SK-N-SH (cell line): ENCODE data around the gene AK2. TPM values are rescaled to one million over a fixed set of nuclear protein-coding genes. Genes with fewer than 3 reads are reported as not detected.

Source experiments
- CTCF ChIA-PET: fragments of 300-600, 350-600 bp; formaldehyde crosslinking; extraction: SDS; loops from one replicate; lab custom pipeline; 2021; lab: Yijun Ruan, JAX
- POLR2A ChIA-PET: fragments of 350-600 bp; sonication (Branson Sonifier 250); formaldehyde crosslinking; extraction: SDS; loops from one replicate; lab custom pipeline; 2020; ENCODE audit warnings: antibody characterized with exemption, inconsistent platforms; lab: Yijun Ruan, JAX
- DNase-seq: peaks from one replicate; pipeline ENCODE4 v3.0.0; 2012
- H2AFZ ChIP-seq: fragments of 200-600 bp; sonication (generic); 2 replicates; pipeline ENCODE4 v1.8.1; 2016; ENCODE audit warnings: antibody characterized with exemption, mild to moderate bottlenecking, low read depth
- H3F3A ChIP-seq: fragments of 200-600 bp; sonication (generic); replicated peaks from 2 replicates; pipeline ENCODE3; 2016; ENCODE audit warnings: antibody characterized with exemption, mild to moderate bottlenecking; ENCODE audit not compliant: insufficient read depth
- H3K27ac ChIP-seq, 2 experiments: fragments of 200-500 bp in 1 of 2; fragments of 200-600 bp in 1 of 2; sonication (Bioruptor generic) in 1 of 2; sonication (generic), shearing (Covaris generic) in 1 of 2; 2 replicates each; pipeline versions ENCODE4 v1.5.1 to v1.6.1; 2014 to 2016; ENCODE audit warnings: low read depth in 2 of 2, inconsistent platforms in 1 of 2, low read length in 1 of 2, mild to moderate bottlenecking in 1 of 2, mixed read lengths in 1 of 2
- H3K27me3 ChIP-seq: fragments of 200-600 bp; sonication (generic), shearing (Covaris generic); 2 replicates; pipeline ENCODE4 v1.6.1; 2016; ENCODE audit warnings: mixed run types; ENCODE audit not compliant: insufficient read depth
- H3K36me3 ChIP-seq, 2 experiments: fragments of 200-500 bp in 1 of 2; fragments of 200-600 bp in 1 of 2; sonication (Bioruptor generic) in 1 of 2; sonication (generic) in 1 of 2; replicated peaks in 1 of 2; 2 replicates each; pipeline versions ENCODE3 to v1.5.1; 2014 to 2016; ENCODE audit warnings: low read length in 1 of 2, mild to moderate bottlenecking in 1 of 2; ENCODE audit not compliant: insufficient read depth in 2 of 2, control insufficient read depth in 1 of 2
- H3K4me1 ChIP-seq, 2 experiments: fragments of 200-500 bp in 1 of 2; fragments of 200-600 bp in 1 of 2; sonication (Bioruptor generic) in 1 of 2; sonication (generic), shearing (Covaris generic) in 1 of 2; 2 replicates each; pipeline versions ENCODE4 v1.5.1 to v1.6.1; 2014 to 2016; ENCODE audit warnings: low read depth in 1 of 2, low read length in 1 of 2, mixed run types in 1 of 2; ENCODE audit not compliant: insufficient read depth in 2 of 2, control insufficient read depth in 1 of 2
- H3K4me2 ChIP-seq: fragments of 200-600 bp; sonication (generic), shearing (Covaris generic); 2 replicates; pipeline ENCODE4 v1.6.1; 2017; ENCODE audit warnings: mixed run types
- H3K4me3 ChIP-seq, 2 experiments: fragments of 200-500 bp in 1 of 2; fragments of 200-600 bp in 1 of 2; sonication (Bioruptor generic) in 1 of 2; sonication (generic), shearing (Covaris generic) in 1 of 2; 2 replicates each; pipeline versions ENCODE4 v1.5.1 to v1.8.1; 2014 to 2016; ENCODE audit warnings: low read depth in 2 of 2, inconsistent platforms in 1 of 2, low read length in 1 of 2, mild to moderate bottlenecking in 1 of 2, mixed read lengths in 1 of 2, moderate library complexity in 1 of 2
- H3K79me2 ChIP-seq: fragments of 200-600 bp; sonication (generic); 2 replicates; pipeline ENCODE4 v1.8.1; 2017; ENCODE audit warnings: mild to moderate bottlenecking; ENCODE audit not compliant: insufficient read depth
- H3K9ac ChIP-seq: fragments of 200-600 bp; sonication (generic); 2 replicates; pipeline ENCODE4 v1.6.1; 2017; ENCODE audit warnings: mixed run types
- H3K9me2 ChIP-seq: fragments of 200-600 bp; sonication (generic); 2 replicates; pipeline ENCODE4 v1.6.1; 2017; ENCODE audit warnings: mixed run types
- H3K9me3 ChIP-seq: fragments of 200-600 bp; sonication (generic); 2 replicates; pipeline ENCODE4 v1.6.1; 2017; ENCODE audit warnings: mixed run types, mild to moderate bottlenecking, moderate library complexity
- H4K20me1 ChIP-seq: fragments of 200-600 bp; sonication (generic); 2 replicates; pipeline ENCODE4 v1.6.1; 2017; ENCODE audit warnings: mild to moderate bottlenecking, mixed run types; ENCODE audit not compliant: insufficient read depth
- GATA2 ChIP-seq: sonication (generic); formaldehyde crosslinking; IDR thresholded peaks from 2 replicates; pipeline ENCODE4 v1.5.0; 2020; ENCODE audit warnings: mild to moderate bottlenecking, missing genetic modification reagents
- NFIC ChIP-seq: IDR thresholded peaks from 2 replicates; pipeline ENCODE4 v1.4.0; 2012; ENCODE audit warnings: borderline replicate concordance
- REST ChIP-seq: IDR thresholded peaks from 2 replicates; pipeline ENCODE4 v1.6.1; 2012; ENCODE audit warnings: mild to moderate bottlenecking, low read depth, low read length, moderate library complexity
- TAF1 ChIP-seq: IDR thresholded peaks from 2 replicates; pipeline ENCODE4 v1.6.1; 2012; ENCODE audit warnings: low read depth, mild to moderate bottlenecking, low read length, moderate library complexity, borderline replicate concordance
- USF2 ChIP-seq: fragments of 150-350 bp; IDR thresholded peaks from 2 replicates; pipeline ENCODE4 v1.6.1; 2017; ENCODE audit warnings: antibody characterized with exemption, low read length, low read depth, borderline replicate concordance
- WGBS: methylation state at CpG from one replicate; pipeline ENCODE4 v1.1.6; 2017; ENCODE audit warnings: low lambda C conversion rate; 5-methylcytosine and 5-hydroxymethylcytosine counted together
- polyA plus RNA-seq, 3 experiments: library from polyadenylated mRNA; depleted of rRNA; stranded (reverse); fragments of >200 nt; gene quantifications; 2 replicates each; pipeline ENCODE4 v1.2.3, GENCODE V29; 2012

The AK2 gene
- polyA plus RNA-seq, 1 of the 3 experiments (the other 2 are of a cell fraction), result 191 TPM

GRCh38 chr1:33012165-33012564 is 24.5 kb downstream of the AK2 start:
- POLR2A ChIA-PET, result no interaction called here
- CTCF ChIA-PET, result interaction anchor here (0.7 to 8.2 kb wide), 4 partner anchors 43 to 138 kb away, joined by 3 to 95 read pairs (median 3); no protein-coding TSS in a partner anchor

More at GRCh38 chr1:33012165-33012564, 24.5 kb downstream of the AK2 start:
- no peaks in the 10 kb centered on the region for H3K27me3 ChIP-seq
- H3K4me2 ChIP-seq, result no peak overlapping the region
- H3F3A ChIP-seq, result peaks cover 8% of the 10 kb centered on the region
- DNase-seq, result no peak
- no peaks in the 10 kb centered on the region for H3K9me3 ChIP-seq
- H3K79me2 ChIP-seq, result no peaks in the 10 kb centered on the region
- H3K4me1 ChIP-seq, result peaks cover 4 to 39% of the 10 kb centered on the region in 2 experiments; a peak in 3 of 4 replicates
- H4K20me1 ChIP-seq, result no peaks in the 10 kb centered on the region
- H3K27ac ChIP-seq, result peak overlapping the region in 1 of 2 experiments; percentile 91; a peak in 2 of 4 replicates
- H3K4me3 ChIP-seq, result no peak overlapping the region
- WGBS, result 96% methylated on average over 3 of the region's 3 CpGs
- TF ChIP-seq GATA2 (CRISPR knock-in tag), result no peak
- no peak for TF ChIP-seq NFIC
- no peak for TF ChIP-seq TAF1
- TF ChIP-seq REST, result no peak
- no peak for TF ChIP-seq USF2
- H3K36me3 ChIP-seq, result peaks cover 41 to 44% of the 10 kb centered on the region in 2 experiments
- H3K9me2 ChIP-seq, result no peaks in the 10 kb centered on the region
- H2AFZ ChIP-seq, result no peak overlapping the region
- no peak overlapping the region for H3K9ac ChIP-seq
